KMS-11 (cell line): ENCODE data around the gene RTEL1.

Experiments
- H2AFZ ChIP-seq: fragments of 200-600 bp; sonication (generic); 2 replicates; pipeline ENCODE4 v1.6.1; 2016; ENCODE audit warnings: antibody characterized with exemption, mixed run types, low read depth
- H3K27ac ChIP-seq: fragments of 200-600 bp; sonication (generic); 2 replicates; pipeline ENCODE4 v1.6.1; 2016; ENCODE audit warnings: mild to moderate bottlenecking, mixed run types
- H3K27me3 ChIP-seq: fragments of 200-600 bp; sonication (generic); 2 replicates; pipeline ENCODE4 v1.6.1; 2017; ENCODE audit warnings: mild to moderate bottlenecking, low read depth, mixed run types, moderate library complexity; ENCODE audit not compliant: insufficient read depth
- H3K36me3 ChIP-seq: fragments of 200-600 bp; sonication (generic); 2 replicates; pipeline ENCODE4 v1.6.1; 2017; ENCODE audit warnings: mild to moderate bottlenecking, mixed run types; ENCODE audit not compliant: insufficient read depth
- H3K4me1 ChIP-seq: fragments of 200-600 bp; sonication (generic); 2 replicates; pipeline ENCODE4 v1.6.1; 2016; ENCODE audit warnings: mild to moderate bottlenecking, low read depth, mixed run types; ENCODE audit not compliant: poor library complexity, severe bottlenecking
- H3K4me2 ChIP-seq: fragments of 200-600 bp; sonication (generic); 2 replicates; pipeline ENCODE4 v1.7.0; 2016; ENCODE audit warnings: mild to moderate bottlenecking, mixed run types
- H3K4me3 ChIP-seq: fragments of 200-600 bp; sonication (generic); IDR thresholded peaks from 2 replicates; pipeline ENCODE4 v1.6.1; 2017; ENCODE audit warnings: low read depth, low read length, mixed read lengths; ENCODE audit not compliant: insufficient read depth
- H3K79me2 ChIP-seq: fragments of 200-600 bp; sonication (generic); 2 replicates; pipeline ENCODE4 v1.6.1; 2016; ENCODE audit warnings: low read depth, mixed run types; ENCODE audit not compliant: insufficient read depth
- H3K9ac ChIP-seq: fragments of 200-600 bp; sonication (generic); 2 replicates; pipeline ENCODE4 v1.6.1; 2016; ENCODE audit warnings: mild to moderate bottlenecking, mixed run types
- H4K20me1 ChIP-seq: fragments of 200-600 bp; sonication (generic); 2 replicates; pipeline ENCODE4 v1.6.1; 2016; ENCODE audit warnings: mild to moderate bottlenecking, mixed run types; ENCODE audit not compliant: insufficient read depth
- TF ChIP-seq, protein P1 (sequence below): fragments of 200-600 bp; sonication (generic); conservative IDR thresholded peaks from 2 replicates; pipeline ENCODE4 v1.6.1; 2017; ENCODE audit warnings: low read depth, mild to moderate bottlenecking, antibody characterized with exemption, low read length, moderate library complexity, mixed read lengths

The RTEL1 gene, protein sequence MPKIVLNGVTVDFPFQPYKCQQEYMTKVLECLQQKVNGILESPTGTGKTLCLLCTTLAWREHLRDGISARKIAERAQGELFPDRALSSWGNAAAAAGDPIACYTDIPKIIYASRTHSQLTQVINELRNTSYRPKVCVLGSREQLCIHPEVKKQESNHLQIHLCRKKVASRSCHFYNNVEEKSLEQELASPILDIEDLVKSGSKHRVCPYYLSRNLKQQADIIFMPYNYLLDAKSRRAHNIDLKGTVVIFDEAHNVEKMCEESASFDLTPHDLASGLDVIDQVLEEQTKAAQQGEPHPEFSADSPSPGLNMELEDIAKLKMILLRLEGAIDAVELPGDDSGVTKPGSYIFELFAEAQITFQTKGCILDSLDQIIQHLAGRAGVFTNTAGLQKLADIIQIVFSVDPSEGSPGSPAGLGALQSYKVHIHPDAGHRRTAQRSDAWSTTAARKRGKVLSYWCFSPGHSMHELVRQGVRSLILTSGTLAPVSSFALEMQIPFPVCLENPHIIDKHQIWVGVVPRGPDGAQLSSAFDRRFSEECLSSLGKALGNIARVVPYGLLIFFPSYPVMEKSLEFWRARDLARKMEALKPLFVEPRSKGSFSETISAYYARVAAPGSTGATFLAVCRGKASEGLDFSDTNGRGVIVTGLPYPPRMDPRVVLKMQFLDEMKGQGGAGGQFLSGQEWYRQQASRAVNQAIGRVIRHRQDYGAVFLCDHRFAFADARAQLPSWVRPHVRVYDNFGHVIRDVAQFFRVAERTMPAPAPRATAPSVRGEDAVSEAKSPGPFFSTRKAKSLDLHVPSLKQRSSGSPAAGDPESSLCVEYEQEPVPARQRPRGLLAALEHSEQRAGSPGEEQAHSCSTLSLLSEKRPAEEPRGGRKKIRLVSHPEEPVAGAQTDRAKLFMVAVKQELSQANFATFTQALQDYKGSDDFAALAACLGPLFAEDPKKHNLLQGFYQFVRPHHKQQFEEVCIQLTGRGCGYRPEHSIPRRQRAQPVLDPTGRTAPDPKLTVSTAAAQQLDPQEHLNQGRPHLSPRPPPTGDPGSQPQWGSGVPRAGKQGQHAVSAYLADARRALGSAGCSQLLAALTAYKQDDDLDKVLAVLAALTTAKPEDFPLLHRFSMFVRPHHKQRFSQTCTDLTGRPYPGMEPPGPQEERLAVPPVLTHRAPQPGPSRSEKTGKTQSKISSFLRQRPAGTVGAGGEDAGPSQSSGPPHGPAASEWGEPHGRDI (N-terminal part only)

DNA sequence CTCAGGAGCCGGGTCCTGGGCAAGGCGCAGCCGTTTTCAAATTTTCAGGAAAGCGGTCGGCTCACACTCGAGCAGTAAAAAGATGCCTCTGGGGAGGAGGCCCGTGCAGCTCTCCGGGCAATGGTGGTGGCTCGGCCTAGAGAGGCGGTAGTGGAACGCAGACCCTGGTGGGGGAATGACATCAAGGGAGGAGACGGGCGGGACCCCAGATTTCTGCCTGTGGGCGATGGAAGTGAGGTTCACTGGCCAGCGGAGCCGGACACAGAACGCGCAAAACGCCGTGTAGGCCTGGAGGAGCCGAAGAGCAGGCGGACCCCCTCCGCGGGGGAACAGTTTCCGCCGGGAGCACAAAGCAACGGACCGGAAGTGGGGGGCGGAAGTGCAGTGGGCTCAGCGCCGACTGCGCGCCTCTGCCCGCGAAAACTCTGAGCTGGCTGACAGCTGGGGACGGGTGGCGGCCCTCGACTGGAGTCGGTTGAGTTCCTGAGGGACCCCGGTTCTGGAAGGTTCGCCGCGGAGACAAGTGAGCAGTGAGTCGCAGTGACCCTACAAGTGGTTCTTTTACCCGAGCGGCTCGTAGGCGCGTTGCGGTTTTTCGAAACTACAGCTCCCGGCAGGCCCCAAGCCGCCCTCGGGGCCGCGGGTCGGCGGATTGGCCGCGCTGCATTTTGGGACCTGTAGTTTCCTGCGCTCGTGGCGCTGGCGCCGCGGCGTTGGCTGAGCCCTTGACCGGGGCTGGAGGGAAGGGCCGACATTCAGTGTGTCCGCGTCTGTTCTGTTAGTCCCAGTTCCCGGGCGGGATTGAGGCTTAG, at the start of gene RTEL1:
Gene RTEL1, plus strand, starts transcription at position 376 of the 812 bp plus-strand sequence. CDS start 1,091 bp downstream, outside the sequence.
- Histone ChIP-seq H3K9ac (peak within 1 kb of the TSS; percentile 67; the same call in 1 of the 2 replicates), H3K79me2 (no peaks in the 10 kb centered on the region; the same call in 1 of the 2 replicates), H3K4me1 (no peaks in the 10 kb centered on the region), H3K4me3 (no peak within 1 kb of the TSS), H4K20me1 (no peaks in the 10 kb centered on the region), H2AFZ (peak within 1 kb of the TSS; percentile 85), H3K4me2 (peak within 1 kb of the TSS; percentile 91), H3K27me3 (peaks cover 26% of the 10 kb centered on the region), H3K36me3 (no peaks in the 10 kb centered on the region), H3K27ac (peak within 1 kb of the TSS; percentile 39; the same call in 1 of the 2 replicates)
- TF ChIP-seq, protein P1, sequence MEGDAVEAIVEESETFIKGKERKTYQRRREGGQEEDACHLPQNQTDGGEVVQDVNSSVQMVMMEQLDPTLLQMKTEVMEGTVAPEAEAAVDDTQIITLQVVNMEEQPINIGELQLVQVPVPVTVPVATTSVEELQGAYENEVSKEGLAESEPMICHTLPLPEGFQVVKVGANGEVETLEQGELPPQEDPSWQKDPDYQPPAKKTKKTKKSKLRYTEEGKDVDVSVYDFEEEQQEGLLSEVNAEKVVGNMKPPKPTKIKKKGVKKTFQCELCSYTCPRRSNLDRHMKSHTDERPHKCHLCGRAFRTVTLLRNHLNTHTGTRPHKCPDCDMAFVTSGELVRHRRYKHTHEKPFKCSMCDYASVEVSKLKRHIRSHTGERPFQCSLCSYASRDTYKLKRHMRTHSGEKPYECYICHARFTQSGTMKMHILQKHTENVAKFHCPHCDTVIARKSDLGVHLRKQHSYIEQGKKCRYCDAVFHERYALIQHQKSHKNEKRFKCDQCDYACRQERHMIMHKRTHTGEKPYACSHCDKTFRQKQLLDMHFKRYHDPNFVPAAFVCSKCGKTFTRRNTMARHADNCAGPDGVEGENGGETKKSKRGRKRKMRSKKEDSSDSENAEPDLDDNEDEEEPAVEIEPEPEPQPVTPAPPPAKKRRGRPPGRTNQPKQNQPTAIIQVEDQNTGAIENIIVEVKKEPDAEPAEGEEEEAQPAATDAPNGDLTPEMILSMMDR, result no peak

DNA sequence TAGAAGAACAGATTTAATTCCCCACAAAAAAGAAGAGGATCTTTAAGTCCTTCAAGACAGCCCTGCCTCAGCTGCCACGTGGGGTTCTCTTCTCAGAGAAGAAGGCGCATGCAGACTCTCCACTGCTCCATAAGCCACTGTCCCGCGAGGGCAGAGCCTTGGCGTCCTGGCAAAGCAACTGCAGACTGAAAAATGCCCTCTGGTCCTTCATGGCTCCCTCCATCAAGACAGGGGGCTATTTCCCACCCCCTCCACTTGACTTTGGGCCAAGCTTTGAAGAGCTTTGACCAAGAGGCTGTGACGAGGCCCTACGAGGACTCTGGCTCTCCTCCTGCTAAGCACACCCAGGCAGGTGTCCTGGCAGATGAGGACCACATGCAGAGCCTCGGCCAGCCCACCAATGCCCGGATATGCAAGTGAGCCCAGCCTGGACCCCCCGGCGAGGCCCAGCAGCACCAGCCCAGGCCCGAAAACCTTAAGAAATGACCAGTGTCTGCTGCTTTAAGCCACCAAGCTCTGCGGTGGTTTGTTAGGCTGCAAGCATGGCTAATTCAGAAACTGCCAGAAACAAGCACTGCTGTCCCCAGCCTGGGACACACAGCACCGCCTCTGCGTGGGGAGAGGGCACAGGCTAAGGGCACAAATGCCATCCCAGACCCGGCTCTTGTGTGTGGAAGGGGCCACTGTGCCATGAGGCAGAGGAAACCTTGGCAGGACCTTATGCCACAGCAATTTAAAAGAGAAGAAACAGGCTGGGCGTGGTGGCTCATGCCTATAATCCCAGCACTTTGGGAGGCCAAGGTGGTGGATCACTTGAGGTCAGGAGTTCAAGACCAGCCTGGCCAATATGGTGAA, 47.3 kb upstream of the RTEL1 start:
- Histone ChIP-seq H3K27ac (no peak overlapping the region), H2AFZ (no peak overlapping the region), H3K4me3 (no peak overlapping the region), H3K4me1 (no peaks in the 10 kb centered on the region), H3K36me3 (0 out of 2 replicates have a peak, but pooled peaks cover 3% of the 10 kb centered on the region), H4K20me1 (no peaks in the 10 kb centered on the region), H3K79me2 (no peaks in the 10 kb centered on the region), H3K9ac (no peak overlapping the region), H3K27me3 (no peaks in the 10 kb centered on the region), H3K4me2 (no peak overlapping the region)
- TF ChIP-seq, protein P1, result no peak

DNA sequence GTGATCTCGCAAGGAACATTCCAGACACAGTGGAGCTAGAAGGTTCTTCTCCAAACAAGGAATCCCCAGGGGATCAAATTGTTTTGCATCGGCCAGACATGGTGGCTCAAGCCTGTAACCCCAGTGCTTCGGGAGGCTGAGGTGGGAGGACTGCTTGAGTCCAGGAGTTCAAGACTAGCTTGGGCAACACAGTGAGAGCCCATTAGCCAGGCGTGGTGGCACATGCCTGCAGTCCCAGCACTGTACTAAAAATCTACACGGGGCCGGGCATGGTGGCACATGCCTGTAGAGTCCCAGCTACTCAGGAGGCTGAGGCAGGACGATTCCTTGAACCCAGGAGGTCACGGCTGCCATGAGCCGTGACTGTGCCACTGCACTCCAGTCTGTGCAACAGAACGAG, 46.5 kb upstream of the RTEL1 start:
- no peaks in the 10 kb centered on the region for H4K20me1 ChIP-seq
- no peaks in the 10 kb centered on the region for H3K79me2 ChIP-seq
- TF ChIP-seq, protein P1, result no peak
- H3K4me1 ChIP-seq, result no peaks in the 10 kb centered on the region
- H3K27ac ChIP-seq, result no peak overlapping the region
- 0 out of 2 replicates have a peak, but pooled peaks cover 3% of the 10 kb centered on the region for H3K36me3 ChIP-seq
- H3K27me3 ChIP-seq, result no peaks in the 10 kb centered on the region
- no peak overlapping the region for H2AFZ ChIP-seq
- H3K4me3 ChIP-seq, result no peak overlapping the region
- H3K9ac ChIP-seq, result no peak overlapping the region
- H3K4me2 ChIP-seq, result no peak overlapping the region
